B cell (primary cell): ENCODE results near the gene NFATC2. TPM values are rescaled to one million over a fixed set of nuclear protein-coding genes. Genes with fewer than 3 reads are reported as not detected.

Experiments used
- ATAC-seq: fragments of 200-7000 bp; cut with Tn5 transposase; one replicate; pipeline ENCODE4 v1.10.0; 2021; ENCODE audit warnings: low read depth, mild to moderate bottlenecking, moderate number of reproducible peaks, moderate library complexity
- CTCF ChIA-PET: fragments of 350-600 bp; sonication (Branson Sonifier 250); formaldehyde crosslinking; loops from one replicate; lab custom pipeline; 2021; ENCODE audit warnings: antibody characterized with exemption, inconsistent platforms; lab: Charles Lee
- POLR2A ChIA-PET: fragments of 350-600 bp; sonication (Branson Sonifier 250); formaldehyde crosslinking; loops from one replicate; lab custom pipeline; 2021; ENCODE audit warnings: antibody characterized with exemption; lab: Charles Lee
- DNase-seq: peaks from one replicate; pipeline ENCODE4 v3.0.0; 2013
- H2AFZ ChIP-seq: 2 replicates; pipeline ENCODE4 v1.6.1; 2012; ENCODE audit warnings: mild to moderate bottlenecking, low read depth, low read length; ENCODE audit not compliant: insufficient read depth, poor library complexity, severe bottlenecking
- H3K27ac ChIP-seq, 2 donors: 1 replicate in 1 of 2; 2 replicates in 1 of 2; pipeline ENCODE4 v1.5.1; 2012 to 2013; ENCODE audit warnings: low read length in 2 of 2, mild to moderate bottlenecking in 2 of 2, moderate library complexity in 1 of 2
- H3K27me3 ChIP-seq, 4 experiments: fragments of 200-600 bp in 1 of 4; sonication (generic) in 1 of 4; replicated peaks in 1 of 4; 1 replicate in 2 of 4; 2 replicates in 2 of 4; pipeline versions ENCODE4 v1.6.1 to v1.7.0; 2013 to 2016; ENCODE audit warnings: low read length in 3 of 4, mild to moderate bottlenecking in 2 of 4, mixed read lengths in 1 of 4, moderate library complexity in 1 of 4; ENCODE audit not compliant: insufficient read depth in 4 of 4, control insufficient read depth in 3 of 4; ENCODE audit errors: control extremely low read depth in 1 of 4
- H3K36me3 ChIP-seq, 2 experiments: replicated peaks in 1 of 2; 1 replicate in 1 of 2; 2 replicates in 1 of 2; pipeline versions ENCODE4 v1.6.1 to v1.7.1; 2013; ENCODE audit warnings: low read length in 1 of 2; ENCODE audit not compliant: insufficient read depth in 2 of 2, control insufficient read depth in 1 of 2; ENCODE audit errors: control extremely low read depth in 1 of 2, extremely low read depth in 1 of 2
- H3K4me1 ChIP-seq, 2 donors: fragments of 200-600 bp in 1 of 2; sonication (generic) in 1 of 2; 1 replicate in 1 of 2; 2 replicates in 1 of 2; pipeline versions ENCODE4 v1.5.1 to v1.6.1; 2013 to 2017; ENCODE audit warnings: low read length in 2 of 2; ENCODE audit not compliant: control insufficient read depth in 2 of 2, insufficient read depth in 2 of 2
- H3K4me2 ChIP-seq: replicated peaks from 2 replicates; pipeline ENCODE3; 2012; ENCODE audit warnings: mild to moderate bottlenecking, low read depth, low read length; ENCODE audit not compliant: poor library complexity, severe bottlenecking
- H3K4me3 ChIP-seq, 5 experiments: fragments of 200-600 bp in 1 of 5; sonication (generic) in 1 of 5; 1 replicate in 3 of 5; 2 replicates in 2 of 5; pipeline versions ENCODE4 v1.5.1 to v1.7.0; 2011 to 2016; ENCODE audit warnings: low read length in 4 of 5, mild to moderate bottlenecking in 4 of 5, low read depth in 2 of 5, control low read depth in 1 of 5, moderate library complexity in 1 of 5; ENCODE audit not compliant: insufficient read depth in 1 of 5; ENCODE audit errors: control extremely low read depth in 1 of 5, extremely low read depth in 1 of 5
- H3K79me2 ChIP-seq: fragments of 200-600 bp; sonication (generic); one replicate; pipeline ENCODE4 v1.6.0; 2016; ENCODE audit warnings: low read length; ENCODE audit not compliant: control insufficient read depth, insufficient read depth
- H3K9ac ChIP-seq: fragments of 200-600 bp; sonication (generic); 2 replicates; pipeline ENCODE4 v1.6.1; 2017; ENCODE audit warnings: mild to moderate bottlenecking, low read length, moderate library complexity
- H3K9me3 ChIP-seq, 3 donors: one replicate each; pipeline versions ENCODE4 v1.6.1 to v1.7.1; 2013; ENCODE audit warnings: low read length in 2 of 3; ENCODE audit not compliant: control insufficient read depth in 2 of 3, insufficient read depth in 1 of 3; ENCODE audit errors: control extremely low read depth in 1 of 3
- H4K20me1 ChIP-seq: 2 replicates; pipeline ENCODE4 v1.6.0; 2012; ENCODE audit warnings: mild to moderate bottlenecking, low read length; ENCODE audit not compliant: insufficient read depth, control insufficient read depth, poor library complexity, severe bottlenecking
- H3K27ac Mint-ChIP-seq: one replicate; pipeline ENCODE4 v1.8.0; 2021; ENCODE audit warnings: mixed read lengths
- H3K27me3 Mint-ChIP-seq: one replicate; pipeline ENCODE4 v1.8.0; 2021; ENCODE audit warnings: mixed read lengths
- H3K4me1 Mint-ChIP-seq: one replicate; pipeline ENCODE4 v1.8.0; 2021; ENCODE audit warnings: mixed read lengths
- H3K4me3 Mint-ChIP-seq: one replicate; pipeline ENCODE4 v1.8.0; 2021; ENCODE audit warnings: mixed read lengths
- H3K9me3 Mint-ChIP-seq: one replicate; pipeline ENCODE4 v1.8.0; 2022; ENCODE audit warnings: mixed read lengths; ENCODE audit not compliant: insufficient read depth
- EZH2 ChIP-seq: IDR thresholded peaks from 2 replicates; pipeline ENCODE4 v1.6.1; 2012; ENCODE audit warnings: borderline replicate concordance, low read depth, mild to moderate bottlenecking, moderate library complexity, low read length; ENCODE audit not compliant: insufficient read depth, poor library complexity, severe bottlenecking
- WGBS: methylation state at CpG from one replicate; pipeline ENCODE4 v1.1.5; 2013; ENCODE audit warnings: missing lambda C conversion rate; ENCODE audit not compliant: insufficient coverage; 5-methylcytosine and 5-hydroxymethylcytosine counted together
- intact Hi-C: fragments of 100-400 bp; cut with micrococcal nuclease; formaldehyde crosslinking; loops from one replicate; pipeline ENCODE4 v1.10.0; 2022
- polyA plus RNA-seq: library from polyadenylated mRNA; depleted of rRNA; stranded (reverse); fragments of >200 nt; gene quantifications from 2 replicates; pipeline ENCODE4 v1.2.3, GENCODE V29; 2012
- total RNA-seq, 2 donors: library from RNA; stranded (reverse); fragments of 120-200 nt in 1 of 2; gene quantifications; 1 replicate in 1 of 2; 2 replicates in 1 of 2; pipeline versions ENCODE4 v1.2.3 to v1.2.4, GENCODE V29; 2013 to 2022
- TF ChIP-seq, protein P1 (sequence below): fragments of 200-600 bp; IDR thresholded peaks from one replicate; pipeline ENCODE4 v1.8.0; 2022; ENCODE audit warnings: antibody characterized with exemption, mild to moderate bottlenecking

Gene NFATC2
- total and polyA plus RNA-seq, 2 donors (not counting 1 experiment from before 2014, with no cell fraction given) = 10.1 to 38.0 TPM

DNA sequence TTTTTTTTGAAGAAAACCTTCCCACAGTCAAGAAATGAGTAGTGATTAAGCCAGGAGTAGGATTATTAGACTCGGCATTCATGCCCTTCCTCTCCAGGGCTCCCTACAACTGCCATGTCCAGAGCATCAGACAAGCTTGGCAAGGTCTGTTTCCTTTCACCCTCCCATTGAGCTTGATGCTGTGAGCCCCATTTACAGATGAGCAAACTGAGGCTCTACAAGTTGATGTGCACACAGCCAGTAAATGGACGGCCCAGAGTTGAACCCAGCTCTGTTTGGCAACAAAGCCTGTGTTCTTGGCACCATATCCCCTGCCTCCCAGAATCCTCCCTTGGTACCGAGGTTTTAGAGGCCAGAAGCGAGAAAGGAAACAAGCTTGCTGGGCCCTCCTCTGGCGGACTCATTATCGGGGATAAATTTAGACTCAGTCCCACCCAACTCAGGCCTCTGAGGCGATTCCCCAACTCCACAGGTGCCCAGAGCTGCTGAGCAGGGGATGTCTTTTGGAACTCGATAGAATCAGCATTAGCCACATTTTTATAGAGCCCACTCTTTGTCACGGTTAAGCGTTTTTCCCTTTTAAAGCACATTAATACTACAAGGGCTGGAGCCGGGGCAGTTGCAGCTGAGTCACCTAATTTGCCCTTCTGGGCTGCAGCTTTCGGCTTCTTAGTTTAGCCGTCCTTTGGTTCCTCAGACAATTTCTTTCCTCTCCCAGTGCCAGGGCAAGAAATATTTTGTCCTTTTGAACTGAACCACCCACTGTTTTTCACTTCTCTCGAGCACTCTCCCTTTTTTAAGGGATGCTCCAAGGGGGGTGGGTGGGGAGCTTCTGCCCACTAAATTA lies 23.0 kb upstream of the NFATC2 start:
- no peak overlapping the region for H3K4me3 Mint-ChIP-seq
- Histone ChIP-seq H3K27ac (no peak overlapping the region), H3K9me3 (peaks cover 0 to 7% (median 0%) of the 10 kb centered on the region in 3 donors), H3K4me2 (no peak overlapping the region), H3K36me3 (no peaks in the 10 kb centered on the region), H3K79me2 (no peaks in the 10 kb centered on the region), H2AFZ (no peak overlapping the region), H3K4me1 (peaks cover 25 to 29% of the 10 kb centered on the region in 2 donors), H3K4me3 (no peak overlapping the region), H3K9ac (no peak overlapping the region), H4K20me1 (no peaks in the 10 kb centered on the region), H3K27me3 (peaks cover 0 to 52% (median 31%) of the 10 kb centered on the region in 4 experiments)
- intact Hi-C loops = no loop called here
- TF ChIP-seq EZH2 = no peak
- TF ChIP-seq, protein P1, sequence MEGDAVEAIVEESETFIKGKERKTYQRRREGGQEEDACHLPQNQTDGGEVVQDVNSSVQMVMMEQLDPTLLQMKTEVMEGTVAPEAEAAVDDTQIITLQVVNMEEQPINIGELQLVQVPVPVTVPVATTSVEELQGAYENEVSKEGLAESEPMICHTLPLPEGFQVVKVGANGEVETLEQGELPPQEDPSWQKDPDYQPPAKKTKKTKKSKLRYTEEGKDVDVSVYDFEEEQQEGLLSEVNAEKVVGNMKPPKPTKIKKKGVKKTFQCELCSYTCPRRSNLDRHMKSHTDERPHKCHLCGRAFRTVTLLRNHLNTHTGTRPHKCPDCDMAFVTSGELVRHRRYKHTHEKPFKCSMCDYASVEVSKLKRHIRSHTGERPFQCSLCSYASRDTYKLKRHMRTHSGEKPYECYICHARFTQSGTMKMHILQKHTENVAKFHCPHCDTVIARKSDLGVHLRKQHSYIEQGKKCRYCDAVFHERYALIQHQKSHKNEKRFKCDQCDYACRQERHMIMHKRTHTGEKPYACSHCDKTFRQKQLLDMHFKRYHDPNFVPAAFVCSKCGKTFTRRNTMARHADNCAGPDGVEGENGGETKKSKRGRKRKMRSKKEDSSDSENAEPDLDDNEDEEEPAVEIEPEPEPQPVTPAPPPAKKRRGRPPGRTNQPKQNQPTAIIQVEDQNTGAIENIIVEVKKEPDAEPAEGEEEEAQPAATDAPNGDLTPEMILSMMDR = no peak
- WGBS = 61% methylated on average over 9 of the region's 14 CpGs
- H3K27me3 Mint-ChIP-seq = peaks cover 49% of the 10 kb centered on the region
- ChIA-PET POLR2A (no interaction called here), CTCF (interaction anchor here (0.8 to 1.4 kb wide), 3 partner anchors 29 to 47 kb away, joined by 3 to 5 read pairs (median 3); no protein-coding TSS in a partner anchor)
- H3K4me1 Mint-ChIP-seq = peaks cover 24% of the 10 kb centered on the region
- ATAC-seq (no peak), DNase-seq (no peak)
- H3K27ac Mint-ChIP-seq = peak overlapping the region; percentile 28
- peaks cover 5% of the 10 kb centered on the region for H3K9me3 Mint-ChIP-seq
